Epithelial cell of umbilical artery (primary cell): ENCODE measurements around the gene CDCA4. TPM values are rescaled to one million over a fixed set of nuclear protein-coding genes. Genes with fewer than 3 reads are reported as not detected.

Experiments
- total RNA-seq: library from RNA; depleted of rRNA; stranded (reverse); fragments of >200 nt; gene quantifications from 2 replicates; pipeline ENCODE4 v1.2.3, GENCODE V29; 2014

CDCA4 gene
- 49.7 and 51.0 TPM in 2 replicates for total RNA-seq

GRCh38 chr14:105020815-105021655 lies at the start of gene CDCA4:
Gene CDCA4 (minus strand): TSS chr14:105021083. CDS start chr14:105011929, 9,154 bp downstream.

GRCh38 chr14:105065280-105066228 lies 44.7 kb upstream of the CDCA4 start, which contains the start of gene GPR132:
Gene GPR132 (minus strand): TSS chr14:105065430. CDS start chr14:105055420, 10,010 bp downstream.

GRCh38 chr14:104985675-104986486 lies 35.0 kb downstream of the CDCA4 start, which contains the start of gene CLBA1:
Gene CLBA1 (plus strand): TSS chr14:104985788. CDS start chr14:104986432, 644 bp downstream.

GRCh38 chr14:104977681-104978653 lies 42.9 kb downstream of the CDCA4 start, which contains the start of gene AHNAK2:
Gene AHNAK2 (minus strand): TSS chr14:104978374. CDS start chr14:104978237, 137 bp downstream.

Other genes with a start within 250 kb of the CDCA4 start
- 209 and 212 TPM in 2 replicates for gene AKT1, start 225.3 kb downstream of the CDCA4 start, total RNA-seq
- gene ZBTB42, start 220.0 kb downstream of the CDCA4 start, total RNA-seq = 5.6 and 5.8 TPM in 2 replicates
- 10.5 and 11.0 TPM in 2 replicates for gene CEP170B, start 155.8 kb downstream of the CDCA4 start, total RNA-seq
- gene PLD4, start 96.2 kb downstream of the CDCA4 start, total RNA-seq = not detected in 2 replicates
- gene AHNAK2, start 42.7 kb downstream of the CDCA4 start, total RNA-seq = 42.6 and 42.7 TPM in 2 replicates
- gene CLBA1, start 35.3 kb downstream of the CDCA4 start, total RNA-seq = 2.9 and 3.6 TPM in 2 replicates
- gene GPR132, start 44.3 kb upstream of the CDCA4 start, total RNA-seq = not detected in 2 replicates
- gene JAG2, start 147.7 kb upstream of the CDCA4 start, total RNA-seq = 23.9 and 41.9 TPM in 2 replicates
- gene NUDT14, start 160.2 kb upstream of the CDCA4 start, total RNA-seq = 27.7 and 47.1 TPM in 2 replicates
- 54.7 and 61.1 TPM in 2 replicates for gene BTBD6, start 227.4 kb upstream of the CDCA4 start, total RNA-seq